D721Med (cell line): ENCODE results near the gene CDYL.

Experiments
- DNase-seq: peaks from one replicate; pipeline ENCODE4 v3.0.0; 2011; ENCODE audit warnings: low spot score; ENCODE audit not compliant: insufficient read length
- FAIRE-seq: peaks from 2 replicates; lab custom pipeline; 2011; peaks lifted over from hg19 to GRCh38; lab: Jason Lieb, UNC
- CTCF ChIP-seq: IDR thresholded peaks from 2 replicates; pipeline ENCODE4 v1.5.1; 2012; ENCODE audit warnings: mild to moderate bottlenecking, control low read depth; ENCODE audit not compliant: insufficient read depth; ENCODE audit errors: missing control alignments

Gene CDYL

DNA sequence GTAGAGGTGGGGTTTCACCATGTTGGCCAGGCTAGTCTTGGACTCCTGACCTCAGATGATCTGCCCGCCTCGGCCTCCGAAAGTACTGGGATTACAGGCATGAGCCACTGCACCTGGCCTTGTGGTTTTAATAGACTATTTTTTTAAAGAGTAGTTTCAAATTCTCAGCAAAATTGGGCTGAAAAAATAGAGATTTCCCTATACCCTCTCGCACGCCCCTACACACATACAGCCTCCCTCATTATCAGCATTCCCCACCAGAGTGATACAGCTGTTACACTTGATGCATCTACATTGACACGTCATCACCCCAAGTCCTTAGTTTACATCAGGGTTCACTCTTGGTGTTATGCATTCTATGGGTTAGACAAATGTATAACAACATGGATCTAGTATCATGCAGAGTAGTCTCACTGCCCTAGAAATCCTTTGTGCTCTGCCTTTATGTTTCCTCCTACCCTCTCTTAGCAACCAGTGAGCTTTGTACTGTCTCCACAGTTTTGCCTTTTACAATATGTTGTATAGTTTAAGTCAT is 103.6 kb downstream of the CDYL start:
- TF ChIP-seq CTCF: no peak
- DNase-seq (no peak), FAIRE-seq (no peak)

GRCh38 chr6:4880363-4880762 is 104.2 kb downstream of the CDYL start:
- no peak for DNase-seq
- TF ChIP-seq CTCF: no peak
- FAIRE-seq: no peak

GRCh38 chr6:4883298-4883697 is 107.1 kb downstream of the CDYL start:
- DNase-seq (no peak), FAIRE-seq (no peak)

DNA sequence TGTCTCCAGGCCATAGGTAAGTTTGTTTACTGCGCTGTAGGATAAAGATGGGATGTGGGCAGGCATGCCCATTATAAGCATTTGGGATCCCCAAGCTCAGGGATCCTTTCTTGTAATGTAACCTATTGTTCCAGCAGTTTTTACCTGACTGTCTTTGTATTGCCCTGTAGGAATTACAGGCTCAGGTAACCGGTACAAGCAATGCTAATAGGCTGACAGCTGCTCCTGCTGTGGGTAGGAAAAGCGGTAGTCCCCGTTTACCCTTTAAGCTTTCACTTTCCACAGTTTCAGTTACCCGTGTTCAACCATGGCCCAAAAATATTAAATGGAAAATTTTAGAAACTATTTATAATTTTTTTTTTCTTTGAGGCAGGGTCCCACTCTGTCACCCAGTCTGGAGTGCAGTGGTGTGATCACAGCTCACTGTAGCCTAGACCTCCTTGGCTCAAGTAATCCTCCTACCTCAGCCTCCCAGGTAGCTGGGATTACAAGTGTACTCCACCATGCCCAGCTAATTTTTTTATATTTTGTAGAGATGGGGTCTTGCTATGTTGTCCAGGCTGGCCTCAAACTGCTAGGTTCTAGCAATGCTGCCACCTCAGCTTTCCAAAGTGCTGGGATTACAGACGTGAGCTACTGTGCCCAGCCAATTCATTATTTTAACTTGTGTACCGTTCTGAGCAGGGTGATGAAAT is 108.6 kb downstream of the CDYL start:
- DNase-seq: no peak
- no peak for FAIRE-seq
- no peak for TF ChIP-seq CTCF

More at GRCh38 chr6:4883298-4883697, 107.1 kb downstream of the CDYL start:
- no peak for TF ChIP-seq CTCF

- DNase-seq: no peak
- no peak for FAIRE-seq
- no peak for TF ChIP-seq CTCF
Observed at GRCh38 chr6:4885341-4885933, 109.2 kb downstream of the CDYL start.

DNA sequence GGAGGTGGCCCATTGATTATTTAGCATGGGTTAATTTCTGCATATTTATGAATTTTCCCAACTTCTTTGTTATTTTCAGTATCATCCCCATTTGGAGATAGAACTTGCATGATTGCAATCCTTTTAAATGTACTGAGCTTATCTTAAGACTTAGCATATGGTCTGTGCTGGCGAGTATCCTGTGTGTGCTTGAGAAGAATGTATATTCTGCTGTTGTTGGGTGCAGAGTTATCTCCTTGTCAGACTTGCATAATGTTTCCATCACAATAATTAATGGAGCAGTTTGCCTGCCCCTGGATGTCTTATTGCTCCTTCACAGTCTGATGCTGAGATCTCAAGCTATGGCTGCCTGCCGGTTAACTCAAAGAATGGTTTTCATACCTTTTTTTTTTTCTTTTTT is 112.6 kb downstream of the CDYL start:
- no peak for TF ChIP-seq CTCF
- no peak for DNase-seq
- no peak for FAIRE-seq

- DNase-seq (no peak), FAIRE-seq (no peak)
- no peak for TF ChIP-seq CTCF
Observed at GRCh38 chr6:4889701-4890100, 113.5 kb downstream of the CDYL start.
